H1 (cell line): ENCODE results near the gene FAM227B. TPM values are rescaled to one million over a fixed set of nuclear protein-coding genes. Genes with fewer than 3 reads are reported as not detected.

Source experiments
- CTCF ChIA-PET: fragments of 300-600 bp; sonication (Branson Sonifier 250); formaldehyde crosslinking; loops from one replicate; lab custom pipeline; 2021; ENCODE audit not compliant: partially characterized antibody; lab: Charles Lee
- POLR2A ChIA-PET: fragments of 300-600 bp; sonication (Branson Sonifier 250); formaldehyde crosslinking; loops from one replicate; lab custom pipeline; 2021; ENCODE audit warnings: inconsistent platforms; ENCODE audit not compliant: partially characterized antibody; lab: Charles Lee
- DNase-seq, 2 experiments: peaks; one replicate each; pipeline versions ENCODE4 v3.0.0 to v3.0.0-alpha.2; 2010 to 2022; ENCODE audit warnings: low spot score in 2 of 2, low read depth in 1 of 2, mixed read lengths in 1 of 2
- FAIRE-seq: peaks from 2 replicates; lab custom pipeline; 2011; peaks lifted over from hg19 to GRCh38; lab: Jason Lieb, UNC
- H2AFZ ChIP-seq: 2 replicates; pipeline ENCODE4 v1.8.1; 2012; ENCODE audit warnings: low read length, inconsistent platforms
- H2AK5ac ChIP-seq: 2 replicates; pipeline ENCODE4 v1.6.1; 2013; ENCODE audit warnings: low read depth, low read length
- H2BK120ac ChIP-seq: replicated peaks from 2 replicates; pipeline ENCODE3; 2013; ENCODE audit warnings: low read depth, low read length, inconsistent platforms
- H2BK12ac ChIP-seq: 2 replicates; pipeline ENCODE4 v1.6.1; 2013; ENCODE audit warnings: low read depth, low read length
- H2BK15ac ChIP-seq: 2 replicates; pipeline ENCODE4 v1.6.1; 2013; ENCODE audit warnings: low read length
- H2BK20ac ChIP-seq: 2 replicates; pipeline ENCODE4 v1.6.1; 2013; ENCODE audit warnings: low read length
- H2BK5ac ChIP-seq: 2 replicates; pipeline ENCODE4 v1.6.1; 2013; ENCODE audit warnings: low read depth, low read length
- H3K14ac ChIP-seq: 2 replicates; pipeline ENCODE4 v1.6.1; 2013; ENCODE audit warnings: inconsistent platforms; ENCODE audit not compliant: insufficient read length
- H3K18ac ChIP-seq: 2 replicates; pipeline ENCODE4 v1.6.1; 2013; ENCODE audit warnings: low read length; ENCODE audit errors: extremely low read depth
- H3K23ac ChIP-seq: 2 replicates; pipeline ENCODE4 v1.6.1; 2013; ENCODE audit warnings: inconsistent platforms; ENCODE audit not compliant: insufficient read length
- H3K23me2 ChIP-seq: 2 replicates; pipeline ENCODE4 v1.6.1; 2013; ENCODE audit warnings: low read depth, low read length
- H3K27ac ChIP-seq: 2 replicates; pipeline ENCODE4 v1.6.1; 2011; ENCODE audit warnings: low read depth, low read length, inconsistent platforms
- H3K27me3 ChIP-seq, 4 experiments: replicated peaks in 1 of 4; 1 replicate in 1 of 4; 2 replicates in 3 of 4; pipeline versions ENCODE4 v1.6.1 to v1.8.1; 2011 to 2013; ENCODE audit warnings: low read length in 3 of 4, mild to moderate bottlenecking in 3 of 4, inconsistent platforms in 2 of 4, mixed read lengths in 2 of 4, moderate library complexity in 1 of 4; ENCODE audit not compliant: control insufficient read depth in 3 of 4, insufficient read depth in 3 of 4; ENCODE audit errors: extremely low read depth in 1 of 4
- H3K36me3 ChIP-seq, 4 experiments: 2 replicates each; pipeline versions ENCODE4 v1.6.1 to v1.8.1; 2011 to 2013; ENCODE audit warnings: mild to moderate bottlenecking in 4 of 4, low read length in 3 of 4, moderate library complexity in 2 of 4, control low read depth in 1 of 4, inconsistent platforms in 1 of 4; ENCODE audit not compliant: insufficient read depth in 4 of 4, control insufficient read depth in 2 of 4
- H3K4ac ChIP-seq: replicated peaks from 2 replicates; pipeline ENCODE3; 2013; ENCODE audit warnings: low read length, low read depth, mixed read lengths, inconsistent platforms; ENCODE audit not compliant: insufficient read length
- H3K4me1 ChIP-seq, 4 experiments: replicated peaks in 1 of 4; 1 replicate in 1 of 4; 2 replicates in 3 of 4; pipeline versions ENCODE4 v1.6.1 to v1.8.1; 2011 to 2013; ENCODE audit warnings: low read length in 3 of 4, inconsistent platforms in 2 of 4, mixed read lengths in 1 of 4; ENCODE audit not compliant: insufficient read depth in 4 of 4, control insufficient read depth in 3 of 4
- H3K4me2 ChIP-seq, 2 experiments: 2 replicates each; pipeline versions ENCODE4 v1.6.1 to v1.8.1; 2011 to 2013; ENCODE audit warnings: low read depth in 2 of 2, low read length in 2 of 2, control low read depth in 1 of 2, inconsistent platforms in 1 of 2, mild to moderate bottlenecking in 1 of 2; ENCODE audit not compliant: insufficient read depth in 1 of 2
- H3K4me3 ChIP-seq, 4 experiments: fragments of 200-600, 300-600 bp in 1 of 4; sonication (generic), shearing (Covaris generic), sonication (Bioruptor Twin) in 1 of 4; 2 replicates each; pipeline versions ENCODE4 v1.5.1 to v1.8.1; 2011 to 2016; ENCODE audit warnings: low read length in 4 of 4, low read depth in 3 of 4, control low read depth in 2 of 4, inconsistent platforms in 2 of 4, mild to moderate bottlenecking in 2 of 4, mixed read lengths in 1 of 4, moderate library complexity in 1 of 4; ENCODE audit not compliant: insufficient read depth in 2 of 4; ENCODE audit errors: extremely low read depth in 1 of 4
- H3K56ac ChIP-seq: replicated peaks from 2 replicates; pipeline ENCODE3; 2013; ENCODE audit warnings: low read depth, mild to moderate bottlenecking, mixed read lengths, low read length, inconsistent platforms; ENCODE audit not compliant: insufficient read length
- H3K79me1 ChIP-seq: 2 replicates; pipeline ENCODE4 v1.6.1; 2013; ENCODE audit warnings: low read depth, low read length, control low read depth
- H3K79me2 ChIP-seq, 2 experiments: 2 replicates each; pipeline versions ENCODE4 v1.6.1 to v1.8.1; 2012 to 2013; ENCODE audit warnings: low read length in 2 of 2, mild to moderate bottlenecking in 2 of 2, inconsistent platforms in 1 of 2; ENCODE audit not compliant: insufficient read depth in 2 of 2, control insufficient read depth in 1 of 2
- H3K9ac ChIP-seq, 4 experiments: replicated peaks in 1 of 4; 1 replicate in 1 of 4; 2 replicates in 3 of 4; pipeline versions ENCODE4 v1.6.1 to v1.8.1; 2011 to 2013; ENCODE audit warnings: low read depth in 3 of 4, low read length in 3 of 4, control low read depth in 2 of 4, mild to moderate bottlenecking in 2 of 4, moderate library complexity in 2 of 4, inconsistent platforms in 1 of 4; ENCODE audit errors: extremely low read depth in 1 of 4
- H3K9me3 ChIP-seq, 2 experiments: 2 replicates each; pipeline versions ENCODE4 v1.6.1 to v1.8.1; 2012 to 2013; ENCODE audit warnings: mild to moderate bottlenecking in 2 of 2, moderate library complexity in 2 of 2, control low read depth in 1 of 2, inconsistent platforms in 1 of 2, low read depth in 1 of 2, low read length in 1 of 2, mixed read lengths in 1 of 2; ENCODE audit not compliant: insufficient read depth in 2 of 2
- H4K20me1 ChIP-seq, 2 experiments: replicated peaks in 1 of 2; 2 replicates each; pipeline versions ENCODE3 to v1.8.1; 2011 to 2013; ENCODE audit warnings: inconsistent platforms in 2 of 2, low read length in 2 of 2, mild to moderate bottlenecking in 1 of 2; ENCODE audit not compliant: insufficient read depth in 2 of 2, control insufficient read depth in 1 of 2
- H4K5ac ChIP-seq: 2 replicates; pipeline ENCODE4 v1.6.1; 2013; ENCODE audit warnings: low read length, low read depth, mixed read lengths, inconsistent platforms; ENCODE audit not compliant: insufficient read length
- H4K8ac ChIP-seq: 2 replicates; pipeline ENCODE4 v1.8.0; 2013; ENCODE audit warnings: mild to moderate bottlenecking, moderate library complexity, low read length, inconsistent platforms; ENCODE audit not compliant: insufficient read depth; ENCODE audit errors: extremely low read depth
- H4K91ac ChIP-seq: replicated peaks from 2 replicates; pipeline ENCODE3; 2013; ENCODE audit warnings: low read length, mixed read lengths, inconsistent platforms; ENCODE audit not compliant: insufficient read length
- EGR1 ChIP-seq: IDR thresholded peaks from 2 replicates; pipeline ENCODE4 v1.6.1; 2011; ENCODE audit warnings: low read depth, low read length, borderline replicate concordance
- GABPA ChIP-seq: IDR thresholded peaks from 2 replicates; pipeline ENCODE4 v1.6.1; 2011; ENCODE audit warnings: mild to moderate bottlenecking, low read length, moderate library complexity, borderline replicate concordance; ENCODE audit not compliant: insufficient read depth
- GTF2F1 ChIP-seq: IDR thresholded peaks from 2 replicates; pipeline ENCODE4 v1.6.1; 2012; ENCODE audit warnings: low read depth, low read length, improper control_type of control experiment, borderline replicate concordance
- JUN ChIP-seq: IDR thresholded peaks from 2 replicates; pipeline ENCODE4 v1.6.1; 2011; ENCODE audit warnings: low read depth, mild to moderate bottlenecking, improper control_type of control experiment, low read length
- JUND ChIP-seq: IDR thresholded peaks from 2 replicates; pipeline ENCODE4 v1.6.1; 2011; ENCODE audit warnings: mild to moderate bottlenecking, improper control_type of control experiment, low read length
- KDM1A ChIP-seq: fragments of 200-600, 300-600 bp; sonication (generic); IDR thresholded peaks from 2 replicates; pipeline ENCODE4 v1.7.1; 2016; ENCODE audit warnings: mild to moderate bottlenecking, low read length, borderline replicate concordance
- NRF1 ChIP-seq: IDR thresholded peaks from 2 replicates; pipeline ENCODE4 v1.6.1; 2011; ENCODE audit warnings: mild to moderate bottlenecking, low read depth, low read length, improper control_type of control experiment
- SRF ChIP-seq: IDR thresholded peaks from 2 replicates; pipeline ENCODE4 v1.6.1; 2011; ENCODE audit warnings: mild to moderate bottlenecking, low read depth, low read length, moderate library complexity
- ZNF274 ChIP-seq: IDR thresholded peaks from 2 replicates; pipeline ENCODE4 v1.7.0; 2012; ENCODE audit warnings: low read length, borderline replicate concordance; ENCODE audit errors: extremely low read depth
- WGBS, 2 experiments: shearing (Covaris generic) in 1 of 2; methylation state at CpG; one replicate each; pipeline versions ENCODE4 v1.1.6 to v1.1.7; 2013 to 2015; ENCODE audit warnings: low lambda C conversion rate in 2 of 2, mixed read lengths in 2 of 2, inconsistent platforms in 1 of 2, low coverage in 1 of 2, missing lambda C conversion rate in 1 of 2; ENCODE audit not compliant: insufficient replicate concordance in 2 of 2, insufficient coverage in 1 of 2, insufficient read length in 1 of 2; ENCODE audit errors: extremely low coverage in 1 of 2, missing lambda C conversion rate in 1 of 2; 5-methylcytosine and 5-hydroxymethylcytosine counted together
- polyA plus RNA-seq, 7 experiments: library from polyadenylated mRNA; depleted of rRNA in 3 of 7; stranded (reverse) in 5 of 7; unstranded in 2 of 7; fragments of >200 nt in 5 of 7; fragments of 200-250 nt in 2 of 7; gene quantifications; 1 replicate in 5 of 7; 2 replicates in 1 of 7; 4 replicates in 1 of 7; pipeline versions ENCODE4 v1.2.1 to v1.2.3, GENCODE V29; 2011 to 2013; ENCODE audit warnings: missing spikeins in 2 of 7, mixed read lengths in 2 of 7
- total RNA-seq: library from RNA; stranded (reverse); fragmentation: NEBNext Ultra II Directional; extraction: Animal tissue kit (Norgen Biotek cat#: 25700); gene quantifications from 2 replicates; pipeline ENCODE4 v1.2.1, GENCODE V29; 2021
- TF ChIP-seq, protein P1 (sequence below): IDR thresholded peaks from 2 replicates; pipeline ENCODE4 v1.6.1; 2012; ENCODE audit warnings: inconsistent platforms
- TF ChIP-seq, protein P2 (sequence below): IDR thresholded peaks from 2 replicates; pipeline ENCODE4 v1.6.1; 2011; ENCODE audit warnings: low read depth, mild to moderate bottlenecking, low read length; ENCODE audit not compliant: insufficient read depth

Gene FAM227B
- total and polyA plus RNA-seq, 2 of the 8 experiments (the other 6 are each of a cell fraction or from before 2014, with no cell fraction given), result 4.0 to 6.5 TPM

DNA sequence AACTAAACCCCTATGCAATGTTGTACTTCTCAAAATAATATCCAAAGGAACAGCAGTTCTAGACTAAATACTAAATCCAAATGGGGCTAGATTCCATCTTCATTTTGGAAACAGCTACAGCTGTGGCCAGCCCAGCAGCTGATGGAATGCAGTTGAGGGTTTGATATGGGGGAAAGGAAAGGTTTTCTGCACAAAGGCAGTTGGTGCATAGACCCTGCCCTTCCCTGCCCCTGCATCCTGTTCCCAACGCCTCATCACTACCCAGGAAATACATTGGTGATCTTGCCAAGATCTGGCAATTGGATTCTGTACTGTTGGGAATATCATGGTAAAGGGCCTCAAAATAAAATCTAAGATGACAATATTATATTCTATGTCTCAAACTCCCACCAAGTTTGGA is 44.1 kb upstream of the FAM227B start:
- 71% methylated on average over 1 of the region's 1 CpG; no CpG with 5 or more reads in 1 of the 2 experiments for WGBS, 2 experiments
- H2BK5ac ChIP-seq, result no peak overlapping the region
- no peak overlapping the region for H2BK12ac ChIP-seq
- H3K9me3 ChIP-seq, result no peaks in the 10 kb centered on the region
- H3K56ac ChIP-seq, result no peak overlapping the region
- TF ChIP-seq SRF, result no peak
- TF ChIP-seq KDM1A, result no peak
- TF ChIP-seq EGR1, result no peak
- TF ChIP-seq GABPA, result no peak
- TF ChIP-seq NRF1, result no peak
- TF ChIP-seq, protein P1, sequence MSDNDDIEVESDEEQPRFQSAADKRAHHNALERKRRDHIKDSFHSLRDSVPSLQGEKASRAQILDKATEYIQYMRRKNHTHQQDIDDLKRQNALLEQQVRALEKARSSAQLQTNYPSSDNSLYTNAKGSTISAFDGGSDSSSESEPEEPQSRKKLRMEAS, result no peak
- TF ChIP-seq ZNF274, result no peak
- no peak for TF ChIP-seq JUND
- TF ChIP-seq GTF2F1, result no peak
- no peak for TF ChIP-seq JUN
- TF ChIP-seq, protein P2, sequence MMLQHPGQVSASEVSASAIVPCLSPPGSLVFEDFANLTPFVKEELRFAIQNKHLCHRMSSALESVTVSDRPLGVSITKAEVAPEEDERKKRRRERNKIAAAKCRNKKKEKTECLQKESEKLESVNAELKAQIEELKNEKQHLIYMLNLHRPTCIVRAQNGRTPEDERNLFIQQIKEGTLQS, result no peak
- TF ChIP-seq, all 59 proteins: peak for 0
- FAIRE-seq (no peak), DNase-seq (no peak)
- H3K18ac ChIP-seq, result no peak overlapping the region
- H3K4ac ChIP-seq, result no peak overlapping the region
- no peaks in the 10 kb centered on the region for H3K36me3 ChIP-seq
- no peaks in the 10 kb centered on the region for H3K23me2 ChIP-seq
- H3K27ac ChIP-seq, result no peak overlapping the region
- H2AFZ ChIP-seq, result no peak overlapping the region
- ChIA-PET POLR2A (no interaction called here), CTCF (interaction anchor here (1.3 kb wide), 1 partner anchor 25 kb away, joined by 3 read pairs; no protein-coding TSS in a partner anchor)
- H3K79me1 ChIP-seq, result no peaks in the 10 kb centered on the region
- no peak overlapping the region for H3K4me3 ChIP-seq
- H3K79me2 ChIP-seq, result no peaks in the 10 kb centered on the region
- no peaks in the 10 kb centered on the region for H4K20me1 ChIP-seq
- H3K14ac ChIP-seq, result no peak overlapping the region
- H4K8ac ChIP-seq, result no peak overlapping the region
- no peak overlapping the region for H3K23ac ChIP-seq
- H2BK15ac ChIP-seq, result no peak overlapping the region
- H4K91ac ChIP-seq, result no peak overlapping the region
- no peak overlapping the region for H3K4me2 ChIP-seq
- H3K4me1 ChIP-seq, result peaks cover 0 to 2% (median 0%) of the 10 kb centered on the region in 4 experiments; a peak in 1 of 7 replicates
- H2BK120ac ChIP-seq, result no peak overlapping the region
- no peak overlapping the region for H3K9ac ChIP-seq
- no peak overlapping the region for H4K5ac ChIP-seq
- no peak overlapping the region for H2AK5ac ChIP-seq
- no peak overlapping the region for H2BK20ac ChIP-seq
- H3K27me3 ChIP-seq, result no peaks in the 10 kb centered on the region
